Measurements from ENCODE around the gene CHST8.

Gene CHST8

GRCh38 chr19:33799476-33799875 is 177.7 kb downstream of the CHST8 start:
- no peak overlapping the region for H3K4me2 ChIP-seq (ENCODE audit: low read depth, low read length)
- H3K36me3 ChIP-seq (replicated peaks; ENCODE audit: insufficient read depth, low read length) = no peaks in the 10 kb centered on the region
- H3K27me3 ChIP-seq (replicated peaks; ENCODE audit: insufficient read depth, low read length) = peaks cover 58% of the 10 kb centered on the region
- H3K27ac ChIP-seq (ENCODE audit: low read length) = no peak overlapping the region
- no peak overlapping the region for H3K9ac ChIP-seq (ENCODE audit: low read length)
- no peak overlapping the region for H3K4me3 ChIP-seq (ENCODE audit: low read length)
- no peaks in the 10 kb centered on the region for H3K4me1 ChIP-seq (ENCODE audit: low read length)
- H3K79me2 ChIP-seq (ENCODE audit: low read length) = no peaks in the 10 kb centered on the region
- H3K9me3 ChIP-seq (replicated peaks; ENCODE audit: insufficient read depth, low read length) = no peaks in the 10 kb centered on the region
- H4K20me1 ChIP-seq (ENCODE audit: insufficient read depth, low read length) = no peaks in the 10 kb centered on the region
- no peak for TF ChIP-seq CTCF (IDR thresholded peaks at IDR 0.05; ENCODE audit: low read length)
- no peak for TF ChIP-seq EZH2 (optimal IDR thresholded peaks at IDR 0.05; ENCODE audit: low read depth, low read length)
- H3K9me2 ChIP-seq (replicated peaks; ENCODE audit: insufficient read depth, low read length) = no peaks in the 10 kb centered on the region
- H3F3A ChIP-seq (ENCODE audit: insufficient read depth, low read length) = no peaks in the 10 kb centered on the region
- DNase-seq = no peak
- H2AFZ ChIP-seq (ENCODE audit: low read length) = no peak overlapping the region

DNA sequence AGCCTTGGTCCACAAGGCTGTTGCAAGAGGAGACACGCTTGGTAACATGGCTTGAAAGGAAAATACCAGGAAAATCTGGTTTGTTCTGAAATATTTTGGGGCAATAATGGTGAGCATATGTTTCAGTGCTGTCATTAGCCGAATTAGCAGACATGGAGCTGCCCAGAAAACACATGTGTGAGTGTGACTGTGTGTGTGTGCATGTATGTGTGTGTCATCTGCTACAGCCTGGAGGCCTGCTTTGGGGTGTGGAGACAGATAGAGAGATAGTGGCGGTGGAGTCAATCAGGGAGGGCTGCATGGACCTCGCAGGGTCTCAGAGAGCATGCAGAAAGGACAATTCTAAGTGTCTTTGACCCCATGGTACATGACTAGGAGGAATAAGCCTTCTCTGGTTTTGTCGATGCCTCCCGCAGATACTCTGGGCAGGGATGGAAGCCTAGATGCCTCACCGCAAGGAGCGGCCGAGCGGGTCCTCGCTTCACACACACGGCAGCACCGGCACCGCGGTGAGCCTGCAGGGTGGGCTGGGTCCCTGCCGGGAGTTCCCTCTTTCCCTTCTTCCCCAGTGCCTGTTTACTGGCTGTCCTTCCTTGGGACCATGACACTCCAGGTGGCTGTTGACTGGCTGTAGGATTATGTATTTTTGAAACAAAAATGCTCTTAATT is 178.4 kb downstream of the CHST8 start:
- Histone ChIP-seq H3K36me3 (replicated peaks; ENCODE audit: insufficient read depth, low read length) (no peaks in the 10 kb centered on the region), H3K4me2 (ENCODE audit: low read depth, low read length) (no peak overlapping the region), H2AFZ (ENCODE audit: low read length) (no peak overlapping the region), H3K9ac (ENCODE audit: low read length) (no peak overlapping the region), H3K4me1 (ENCODE audit: low read length) (no peaks in the 10 kb centered on the region), H3K9me2 (replicated peaks; ENCODE audit: insufficient read depth, low read length) (no peaks in the 10 kb centered on the region), H3K79me2 (ENCODE audit: low read length) (no peaks in the 10 kb centered on the region), H3F3A (ENCODE audit: insufficient read depth, low read length) (no peaks in the 10 kb centered on the region), H3K27ac (ENCODE audit: low read length) (no peak overlapping the region), H4K20me1 (ENCODE audit: insufficient read depth, low read length) (no peaks in the 10 kb centered on the region), H3K9me3 (replicated peaks; ENCODE audit: insufficient read depth, low read length) (no peaks in the 10 kb centered on the region), H3K27me3 (replicated peaks; ENCODE audit: insufficient read depth, low read length) (peaks cover 51% of the 10 kb centered on the region), H3K4me3 (ENCODE audit: low read length) (no peak overlapping the region)
- TF ChIP-seq CTCF (IDR thresholded peaks at IDR 0.05; ENCODE audit: low read length) = no peak
- TF ChIP-seq EZH2 (optimal IDR thresholded peaks at IDR 0.05; ENCODE audit: low read depth, low read length) = no peak
- TF ChIP-seq EZH2phosphoT487 (IDR thresholded peaks at IDR 0.05; ENCODE audit: low read length) = no peak
- DNase-seq = no peak

GRCh38 chr19:33801411-33801810 is 179.7 kb downstream of the CHST8 start:
- Histone ChIP-seq H4K20me1 (ENCODE audit: insufficient read depth, low read length) (no peaks in the 10 kb centered on the region), H3K4me1 (ENCODE audit: low read length) (no peaks in the 10 kb centered on the region), H3K9me3 (replicated peaks; ENCODE audit: insufficient read depth, low read length) (no peaks in the 10 kb centered on the region), H3K4me3 (ENCODE audit: low read length) (no peak overlapping the region), H3K27ac (ENCODE audit: low read length) (no peak overlapping the region), H3K4me2 (ENCODE audit: low read depth, low read length) (no peak overlapping the region), H3K27me3 (replicated peaks; ENCODE audit: insufficient read depth, low read length) (peaks cover 50% of the 10 kb centered on the region), H3K36me3 (replicated peaks; ENCODE audit: insufficient read depth, low read length) (no peaks in the 10 kb centered on the region), H3F3A (ENCODE audit: insufficient read depth, low read length) (no peaks in the 10 kb centered on the region), H3K9ac (ENCODE audit: low read length) (no peak overlapping the region), H3K9me2 (replicated peaks; ENCODE audit: insufficient read depth, low read length) (no peaks in the 10 kb centered on the region), H3K79me2 (ENCODE audit: low read length) (no peaks in the 10 kb centered on the region), H2AFZ (ENCODE audit: low read length) (no peak overlapping the region)
- no peak for TF ChIP-seq EZH2phosphoT487 (IDR thresholded peaks at IDR 0.05; ENCODE audit: low read length)
- TF ChIP-seq EZH2 (optimal IDR thresholded peaks at IDR 0.05; ENCODE audit: low read depth, low read length) = no peak
- TF ChIP-seq CTCF (IDR thresholded peaks at IDR 0.05; ENCODE audit: low read length) = no peak
- no peak for DNase-seq
